ENCODE results near the gene MRPS23. TPM values are rescaled to one million over a fixed set of nuclear protein-coding genes. Genes with fewer than 3 reads are reported as not detected.
A peak's percentile ranks its signal among the peaks of the same experiment; 100 is the strongest.

MRPS23 gene
- polyA plus RNA-seq, 3 donors: 61.7 to 67.2 (median 65.3) TPM

GRCh38 chr17:57810721-57811637 is 38.9 kb downstream of the MRPS23 start:
- DNase-seq: peak; percentile 82

GRCh38 chr17:57809879-57810278 is 40.0 kb downstream of the MRPS23 start:
- DNase-seq: no peak

GRCh38 chr17:57808882-57809281 is 41.0 kb downstream of the MRPS23 start:
- no peak for DNase-seq

- no peak for DNase-seq
Observed at GRCh38 chr17:57806167-57806830, 43.5 kb downstream of the MRPS23 start.

GRCh38 chr17:57803021-57803420 is 46.8 kb downstream of the MRPS23 start:
- DNase-seq: no peak

- no peak for DNase-seq
Observed at GRCh38 chr17:57801044-57801711, 48.7 kb downstream of the MRPS23 start.

- no peak for DNase-seq
Observed at GRCh38 chr17:57794841-57795240, 55.0 kb downstream of the MRPS23 start.

- no peak for DNase-seq
Observed at GRCh38 chr17:57788725-57789124, 61.1 kb downstream of the MRPS23 start.

GRCh38 chr17:57785022-57785421 is 64.8 kb downstream of the MRPS23 start:
- DNase-seq: peak; percentile 84

Other genes with a start within 250 kb of the MRPS23 start
- gene CCDC182, start 104.7 kb downstream of the MRPS23 start, polyA plus RNA-seq (ENCODE audit: insufficient read length in 3 of 3): not detected
- 10 to 100 TPM; 45.1 to 51.0 (median 46.2) TPM for gene CUEDC1, start 105.4 kb upstream of the MRPS23 start, polyA plus RNA-seq (ENCODE audit: insufficient read length in 3 of 3)
- 100 to 1,000 TPM in 2 of 3 donors, 10 to 100 TPM in 1; 98.6 to 106 (median 103) TPM for gene VEZF1, start 138.2 kb upstream of the MRPS23 start, polyA plus RNA-seq (ENCODE audit: insufficient read length in 3 of 3)
- gene SRSF1, start 157.2 kb upstream of the MRPS23 start, polyA plus RNA-seq (ENCODE audit: insufficient read length in 3 of 3): 100 to 1,000 TPM; 331 to 382 (median 358) TPM
- 10 to 100 TPM; 75.6 to 84.9 (median 77.8) TPM for gene DYNLL2, start 233.4 kb upstream of the MRPS23 start, polyA plus RNA-seq (ENCODE audit: insufficient read length in 3 of 3)

All from renal pelvis (tissue), 4 donors.